NCI-H1048 (cell line): ENCODE data around the gene TRAPPC14.

Experiments
- DNase-seq: peaks from one replicate; lab custom pipeline; 2025; lab: John Stamatoyannopoulos, UW

Gene TRAPPC14

DNA sequence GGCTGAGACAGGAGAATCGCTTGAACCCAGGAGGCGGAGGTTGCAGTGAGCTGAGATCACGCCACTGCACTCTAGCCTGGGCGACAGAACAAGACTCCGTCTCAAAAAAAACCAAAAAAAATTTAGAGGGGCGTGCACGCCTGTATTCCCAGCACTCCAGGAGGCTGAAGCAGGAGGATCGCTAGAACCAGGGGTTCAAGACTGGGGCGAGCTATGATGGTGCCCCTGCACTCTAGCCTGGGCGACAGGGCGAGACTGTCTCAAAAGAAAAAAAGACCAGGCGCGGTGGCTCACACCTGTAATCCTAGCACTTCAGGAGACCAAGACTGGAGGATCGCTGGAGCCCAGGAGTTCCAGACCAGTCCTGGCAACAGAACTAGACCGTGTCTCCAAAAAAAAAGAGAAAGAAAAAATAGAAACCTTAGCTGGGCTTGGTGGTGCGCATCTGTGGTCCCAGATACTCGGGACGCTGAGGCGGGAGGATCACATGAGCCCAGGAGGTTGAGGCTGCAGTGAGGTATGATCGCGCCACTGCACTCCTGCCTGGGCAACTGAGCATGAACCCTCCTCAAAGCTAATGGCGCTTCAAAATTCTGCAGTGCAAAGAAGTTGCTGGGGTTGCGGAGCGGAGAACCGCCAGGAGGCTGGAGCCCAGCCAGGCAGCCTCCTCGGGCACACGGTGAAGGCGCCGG lies 32.1 kb downstream of the TRAPPC14 start:
- no peak for DNase-seq

DNA sequence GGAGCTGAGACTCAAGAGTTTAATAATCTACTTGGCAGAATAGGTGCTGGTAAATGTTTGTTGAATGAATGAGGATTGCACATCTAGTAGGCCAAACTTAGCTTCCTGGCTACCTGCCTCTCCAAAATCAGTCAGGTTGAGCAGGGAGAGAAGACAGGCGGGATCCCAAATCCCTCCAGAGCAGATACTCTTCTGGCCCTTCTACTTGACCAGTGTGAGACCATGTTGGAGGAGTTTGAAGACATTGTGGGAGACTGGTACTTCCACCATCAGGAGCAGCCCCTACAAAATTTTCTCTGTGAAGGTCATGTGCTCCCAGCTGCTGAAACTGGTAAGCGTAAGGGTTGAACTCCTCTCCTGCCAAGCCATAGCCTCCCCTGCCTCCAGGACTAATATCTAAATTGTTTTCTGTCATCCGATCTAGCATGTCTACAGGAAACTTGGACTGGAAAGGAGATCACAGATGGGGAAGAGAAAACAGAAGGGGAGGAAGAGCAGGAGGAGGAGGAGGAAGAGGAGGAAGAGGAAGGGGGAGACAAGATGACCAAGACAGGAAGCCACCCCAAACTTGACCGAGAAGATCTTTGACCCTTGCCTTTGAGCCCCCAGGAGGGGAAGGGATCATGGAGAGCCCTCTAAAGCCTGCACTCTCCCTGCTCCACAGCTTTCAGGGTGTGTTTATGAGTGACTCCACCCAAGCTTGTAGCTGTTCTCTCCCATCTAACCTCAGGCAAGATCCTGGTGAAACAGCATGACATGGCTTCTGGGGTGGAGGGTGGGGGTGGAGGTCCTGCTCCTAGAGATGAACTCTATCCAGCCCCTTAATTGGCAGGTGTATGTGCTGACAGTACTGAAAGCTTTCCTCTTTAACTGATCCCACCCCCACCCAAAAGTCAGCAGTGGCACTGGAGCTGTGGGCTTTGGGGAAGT lies 34.0 kb downstream of the TRAPPC14 start:
- DNase-seq = no peak

DNA sequence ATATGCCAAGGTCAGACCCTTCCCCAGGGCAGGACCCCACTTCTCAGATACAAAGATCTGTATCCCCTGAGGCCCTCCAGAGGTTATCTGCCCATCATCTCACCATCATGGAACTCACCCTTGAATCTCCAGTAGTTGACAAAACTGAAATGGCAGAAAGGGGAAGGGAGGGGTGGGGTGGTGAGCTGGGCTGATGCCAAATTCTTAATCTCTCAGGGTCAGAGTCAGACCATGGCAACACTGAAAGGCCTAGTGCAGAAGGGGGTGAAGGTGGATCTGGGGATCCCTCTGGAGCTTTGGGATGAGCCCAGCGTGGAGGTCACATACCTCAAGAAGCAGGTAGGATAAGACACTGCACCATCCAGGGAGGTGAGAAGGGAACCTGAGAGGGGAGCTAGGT lies 36.0 kb downstream of the TRAPPC14 start:
- DNase-seq = no peak

DNA sequence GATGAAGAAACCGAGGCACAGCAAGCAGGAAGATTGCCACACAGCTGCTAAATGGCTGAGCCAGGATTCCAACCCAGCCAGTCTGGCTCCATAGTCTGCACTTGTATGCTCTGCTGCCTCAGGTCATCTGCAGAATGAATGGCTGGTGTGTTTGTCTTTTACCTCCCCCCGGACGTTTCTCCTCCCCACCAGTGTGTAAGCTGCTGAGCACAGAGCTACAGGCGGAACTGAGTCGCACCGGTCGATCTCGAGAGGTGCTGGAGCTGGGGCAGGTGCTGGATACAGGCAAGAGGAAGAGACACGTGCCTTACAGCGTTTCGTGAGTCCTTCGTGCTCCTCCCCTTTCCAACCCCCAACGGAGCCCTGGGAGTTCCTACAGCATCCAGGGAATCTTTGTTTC lies 36.5 kb downstream of the TRAPPC14 start:
- DNase-seq = no peak

DNA sequence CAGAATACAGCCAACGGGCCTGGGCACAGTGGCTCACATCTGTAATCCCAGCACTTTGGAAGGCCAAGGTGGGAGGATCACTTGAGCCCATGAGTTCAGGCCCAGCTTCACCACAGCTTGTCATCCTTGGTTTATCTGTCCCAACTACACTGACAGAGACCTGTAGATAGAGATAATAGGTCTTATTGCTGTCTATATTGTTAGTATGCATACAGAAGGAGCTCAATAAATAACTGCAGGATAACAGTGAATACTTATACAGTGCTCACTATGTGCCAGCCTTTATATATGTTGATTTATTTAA lies 37.8 kb downstream of the TRAPPC14 start:
- no peak for DNase-seq

DNA sequence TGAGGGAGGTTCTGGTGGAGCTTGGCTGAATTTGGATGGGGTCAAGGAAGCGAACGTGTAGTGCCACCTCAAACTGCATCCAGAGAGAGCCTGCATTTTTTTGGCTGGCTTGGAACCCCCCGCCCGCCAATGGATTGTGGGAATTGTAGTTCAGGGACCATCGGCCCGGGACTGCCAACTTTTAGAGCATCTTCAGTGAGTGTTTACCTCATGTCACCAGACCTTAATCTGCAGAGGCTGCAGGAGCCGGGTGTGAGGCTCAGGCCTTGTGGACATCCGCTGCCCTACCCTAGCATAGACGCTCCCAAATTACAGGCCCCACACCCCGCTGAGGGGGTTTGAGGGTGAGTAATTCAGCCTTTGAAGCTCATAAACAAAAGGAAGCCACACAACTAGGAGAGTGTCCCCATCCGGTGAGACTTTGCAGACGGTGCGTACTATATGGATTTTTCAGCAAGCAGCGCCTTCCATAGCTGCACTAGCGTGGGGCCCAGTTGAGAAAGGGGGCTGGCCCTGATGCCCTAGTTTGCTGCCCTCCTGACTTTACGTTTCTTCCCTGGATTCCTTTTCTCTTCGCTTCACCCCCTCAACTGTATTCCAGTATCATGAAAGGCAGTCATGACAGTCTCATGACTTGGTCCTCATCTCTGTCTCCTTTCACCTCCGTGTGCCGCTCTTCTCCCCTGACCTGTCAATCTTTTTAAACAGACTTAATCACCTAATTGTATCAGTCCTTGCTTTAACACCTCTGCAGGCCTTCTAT lies 38.4 kb downstream of the TRAPPC14 start:
- DNase-seq = no peak

DNA sequence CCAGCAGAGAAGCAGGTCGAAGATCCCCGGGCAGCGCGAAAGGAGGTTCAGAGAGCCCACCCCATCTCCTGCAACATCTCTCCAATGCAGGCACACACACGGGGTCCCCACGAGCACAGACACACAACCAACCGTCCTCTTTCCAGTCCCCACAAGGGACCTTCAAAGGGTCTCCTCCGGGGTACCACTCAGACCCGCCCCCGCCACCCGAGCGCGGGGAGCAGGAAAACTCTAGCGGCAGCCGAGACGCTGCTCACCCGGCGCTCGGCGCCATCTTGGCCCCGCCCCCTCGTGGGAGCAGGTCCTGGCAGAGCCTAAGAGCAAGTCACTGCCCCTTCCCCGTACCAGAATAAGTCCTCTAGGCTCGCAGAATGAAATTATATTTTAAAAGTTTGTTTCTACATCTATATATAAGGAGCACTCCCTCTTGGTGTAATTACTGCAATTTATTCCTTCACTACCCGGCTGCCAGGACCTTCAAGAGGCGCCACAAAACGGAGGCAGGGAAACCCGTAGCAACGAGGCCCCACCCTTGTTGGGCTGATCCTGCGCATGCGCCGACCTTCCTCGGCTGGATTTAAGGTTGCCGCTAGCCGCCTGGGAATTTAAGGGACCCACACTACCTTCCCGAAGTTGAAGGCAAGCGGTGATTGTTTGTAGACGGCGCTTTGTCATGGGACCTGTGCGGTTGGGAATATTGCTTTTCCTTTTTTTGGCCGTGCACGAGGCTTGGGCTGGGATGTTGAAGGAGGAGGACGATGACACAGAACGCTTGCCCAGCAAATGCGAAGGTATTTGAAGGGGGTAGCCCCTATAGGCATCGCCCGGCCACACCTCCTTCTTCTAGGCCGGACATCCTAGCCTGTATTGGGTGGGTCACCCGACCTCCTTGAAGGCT lies 39.2 kb downstream of the TRAPPC14 start, which contains the start of the genes CNPY4 and TAF6:
CNPY4 (plus strand) TSS at position 563 of the 898 bp plus-strand sequence; CDS start at position 674, 111 bp downstream.
TAF6 (minus strand) TSS at position 287 of the 898 bp plus-strand sequence. CDS start 5,149 bp downstream, outside the sequence.
- DNase-seq = peak; percentile 90

DNA sequence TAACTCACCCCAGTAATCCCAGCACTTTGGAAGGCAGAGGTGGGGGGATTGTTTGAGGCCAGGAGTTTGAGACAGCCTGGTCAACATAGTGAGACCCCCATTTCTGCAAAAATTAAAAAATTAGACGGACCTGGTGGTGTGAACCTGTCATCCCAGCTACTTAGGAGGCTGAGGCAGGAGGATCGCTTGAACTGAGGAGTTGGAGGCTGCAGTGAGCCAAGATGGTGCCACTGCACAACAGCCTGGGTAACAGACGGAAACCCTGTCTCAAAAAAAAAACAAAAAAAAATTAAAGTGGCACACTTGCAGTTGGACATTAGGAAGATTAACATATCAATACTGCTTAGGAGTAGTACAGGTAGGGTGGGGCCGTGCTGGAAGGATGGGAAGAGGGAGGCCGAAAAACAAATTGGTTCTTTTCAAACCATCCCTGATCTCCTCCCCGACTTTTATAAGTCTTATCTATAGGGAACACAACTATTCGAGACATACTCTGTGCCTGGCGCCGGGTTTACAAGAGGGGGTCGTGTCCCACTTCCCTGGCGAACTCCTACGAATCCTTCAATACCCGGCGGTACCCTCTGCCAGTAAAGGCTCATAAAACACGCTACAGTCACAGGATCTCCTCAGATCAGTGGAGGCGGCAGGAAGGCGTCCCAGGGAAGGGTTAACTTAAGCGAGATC lies 40.0 kb downstream of the TRAPPC14 start:
- no peak for DNase-seq

DNA sequence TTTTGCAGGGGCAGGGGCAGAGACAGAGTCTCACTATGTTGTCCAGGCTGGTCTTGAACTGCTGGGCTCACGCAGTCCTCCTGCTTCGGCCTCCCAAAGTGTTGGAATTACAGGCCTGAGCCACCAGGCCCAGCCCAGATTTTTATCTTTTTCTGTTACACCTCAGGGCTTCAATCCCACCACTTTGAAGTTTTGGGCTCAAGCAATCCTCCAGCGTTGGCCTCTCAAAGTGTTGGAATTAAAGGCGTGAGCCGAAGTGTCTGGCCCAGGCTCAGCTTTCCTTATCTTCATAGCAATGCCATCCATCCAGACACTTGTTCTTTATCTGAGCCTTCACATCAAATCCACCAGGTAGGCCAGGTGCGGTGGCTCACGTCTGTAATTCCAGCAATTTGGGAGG lies 43.5 kb downstream of the TRAPPC14 start:
- no peak for DNase-seq

DNA sequence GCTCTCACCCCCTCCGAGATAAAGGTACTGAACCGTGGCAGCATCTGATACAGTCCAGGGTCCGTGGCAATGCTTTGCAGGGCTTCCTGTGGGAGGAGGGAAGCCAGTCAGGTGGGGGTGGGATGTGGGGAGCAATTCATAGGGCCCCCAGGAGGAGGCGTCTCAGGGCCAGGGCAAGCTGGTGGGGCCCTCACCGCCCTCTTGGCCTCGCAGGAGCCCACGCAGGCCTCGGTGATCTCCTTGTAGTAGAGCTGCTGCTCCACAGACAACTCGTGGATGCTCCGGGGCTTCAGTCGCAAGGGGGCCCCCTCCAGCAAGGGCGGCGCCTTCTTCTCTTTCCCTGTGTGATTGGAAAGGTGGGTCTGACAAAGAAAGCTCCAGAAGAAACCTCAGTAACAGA lies 46.6 kb downstream of the TRAPPC14 start:
- DNase-seq = no peak

DNA sequence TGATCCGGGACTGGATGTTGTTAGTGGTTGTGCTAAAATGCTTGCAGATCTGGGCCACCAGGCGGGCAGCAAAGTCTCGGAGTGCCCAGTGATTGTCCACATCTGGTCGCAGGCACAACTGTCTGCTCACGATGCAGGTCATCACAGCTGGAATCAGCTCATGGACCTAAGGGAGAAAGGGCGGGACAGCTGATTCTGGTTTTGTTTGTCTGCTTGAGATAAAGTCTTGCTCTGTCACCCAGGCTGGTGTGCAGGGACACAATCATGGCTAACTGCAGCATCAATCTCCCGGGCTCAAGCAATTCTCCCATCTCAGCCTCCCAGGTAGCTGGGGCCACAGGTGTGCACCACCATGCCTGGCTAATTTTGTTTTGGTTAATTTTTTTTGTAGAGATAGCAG lies 47.4 kb downstream of the TRAPPC14 start:
- no peak for DNase-seq

DNA sequence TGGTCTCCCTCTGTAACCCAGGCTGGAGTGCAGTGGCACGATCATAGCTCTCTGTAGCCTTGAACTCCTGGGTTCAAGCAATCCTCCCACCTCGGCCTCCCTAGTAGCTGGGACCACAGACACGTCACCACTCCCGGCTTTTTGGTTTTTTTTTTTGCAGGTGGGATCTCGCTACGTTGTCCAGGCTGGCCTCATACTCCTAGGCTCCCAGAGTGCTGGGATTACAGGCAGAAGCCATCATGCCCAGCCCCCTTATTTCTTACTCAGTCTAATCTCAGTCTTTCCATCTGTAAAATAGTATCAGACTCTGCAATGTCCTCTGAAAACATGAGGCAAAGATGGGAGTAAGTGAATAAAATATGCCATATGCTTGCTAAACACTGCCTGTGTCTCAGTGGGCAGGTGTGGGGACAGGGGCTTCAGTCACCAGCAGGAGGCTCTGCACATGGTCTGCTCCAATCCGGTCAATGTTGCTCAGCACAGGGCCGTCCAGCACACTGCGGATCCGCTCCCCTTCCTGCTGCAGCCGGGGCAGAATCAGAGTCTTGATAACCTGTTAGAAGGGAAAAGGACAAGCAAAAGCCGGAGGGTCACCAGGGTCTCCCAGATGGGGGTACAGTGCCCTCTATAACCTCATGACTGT lies 48.9 kb downstream of the TRAPPC14 start:
- no peak for DNase-seq

DNA sequence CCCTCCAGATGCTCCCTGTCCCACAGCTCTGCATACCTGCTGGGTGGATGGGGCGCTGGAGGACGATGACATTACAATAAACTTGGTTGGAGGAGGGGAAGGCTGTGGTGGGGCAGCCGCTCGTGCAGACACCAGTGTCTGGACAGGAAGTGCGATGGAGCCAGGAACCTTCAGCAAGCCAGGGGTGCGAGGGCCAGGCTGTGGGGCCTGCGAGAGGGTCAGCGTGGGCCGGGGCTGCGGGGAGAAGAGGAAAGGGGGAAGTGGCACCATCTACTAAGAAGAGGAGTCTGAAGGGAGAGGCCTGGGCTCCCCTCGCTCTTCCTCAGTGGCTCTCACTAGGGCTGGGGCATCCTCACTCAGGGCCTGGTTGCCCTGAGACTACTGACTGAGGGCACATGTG lies 50.6 kb downstream of the TRAPPC14 start:
- DNase-seq = no peak

DNA sequence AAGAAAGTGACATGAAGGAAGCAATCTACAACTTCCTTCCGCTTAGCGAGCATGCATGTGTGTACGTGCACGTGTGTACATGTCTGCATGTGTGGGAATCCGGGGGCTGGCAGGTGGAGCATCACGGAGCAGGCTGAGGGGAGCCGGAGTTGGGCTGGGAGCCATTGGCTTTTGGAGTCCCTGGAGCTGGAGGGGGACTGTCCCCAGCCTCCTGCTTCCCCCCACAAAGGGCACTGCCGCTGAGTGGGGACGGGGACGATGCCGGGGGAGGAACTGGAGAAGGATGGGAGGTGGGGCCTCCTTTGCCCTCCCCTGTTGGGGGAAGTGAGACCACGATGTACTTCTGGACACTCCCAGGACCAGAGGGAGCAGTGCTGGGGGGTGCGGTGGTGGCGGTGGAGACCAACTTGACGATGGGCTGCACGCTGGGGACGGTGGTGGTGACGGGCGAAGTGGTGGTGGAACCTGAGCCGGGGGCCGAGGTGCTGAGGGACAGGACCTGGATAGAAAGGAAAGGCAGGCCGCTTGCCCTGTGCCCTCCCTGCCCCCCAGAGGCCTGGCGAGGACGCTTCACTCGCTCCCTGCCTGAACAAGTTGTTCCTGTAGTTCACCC lies 51.3 kb downstream of the TRAPPC14 start:
- no peak for DNase-seq

DNA sequence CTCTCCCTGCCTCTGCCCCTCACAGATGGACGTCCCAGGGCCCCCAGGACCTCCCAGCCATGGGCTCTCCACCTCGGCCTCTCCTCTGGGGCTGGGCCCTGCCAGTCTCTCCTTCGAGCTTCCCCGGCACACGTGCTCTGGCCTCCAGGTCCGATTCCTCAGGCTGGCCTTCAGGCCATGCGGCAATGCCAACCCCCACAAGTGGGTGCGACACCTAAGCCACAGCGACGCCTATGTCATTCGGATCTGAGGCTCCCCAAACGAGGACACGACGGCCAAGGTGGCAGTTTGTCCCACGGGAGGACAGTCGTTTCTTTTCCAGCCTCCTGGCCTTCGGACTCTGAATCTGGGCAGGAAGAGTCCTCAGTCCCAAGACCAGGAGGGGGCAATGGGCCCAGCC lies 51.9 kb downstream of the TRAPPC14 start:
- DNase-seq = no peak

DNA sequence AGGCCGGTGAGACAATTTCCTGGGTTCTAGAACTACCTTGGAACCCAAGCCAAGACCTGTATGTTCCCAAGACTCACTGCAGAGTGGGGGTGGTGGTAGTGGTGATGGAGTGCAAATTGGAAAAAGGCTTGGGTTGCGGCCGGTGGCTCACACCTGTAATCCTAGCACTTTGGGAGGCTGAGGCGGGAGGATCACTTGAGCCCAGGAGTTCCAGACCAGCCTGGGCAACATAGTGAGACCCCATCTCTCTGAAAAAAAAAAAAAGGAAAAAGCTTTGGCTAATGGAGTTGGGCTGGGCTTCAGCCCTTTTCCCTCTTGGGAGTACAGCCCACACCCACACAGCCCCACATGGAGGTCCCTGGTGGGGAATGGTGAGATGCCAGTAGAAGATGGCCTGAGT lies 53.0 kb downstream of the TRAPPC14 start:
- no peak for DNase-seq
